Liver (tissue), 9 donors: Measurements from ENCODE around the gene DPM3. TPM values are rescaled to one million over a fixed set of nuclear protein-coding genes. Genes with fewer than 3 reads are reported as not detected.

Experiments
- DNase-seq: peaks from one replicate; pipeline ENCODE4 v3.0.0-alpha.2; 2017; ENCODE audit warnings: low spot score
- H3K27ac ChIP-seq, 2 donors: one replicate each; pipeline ENCODE4 v1.7.0; 2013; ENCODE audit warnings: inconsistent platforms in 2 of 2, low read length in 2 of 2, control low read depth in 1 of 2, low read depth in 1 of 2, mild to moderate bottlenecking in 1 of 2
- H3K27me3 ChIP-seq, 4 donors: one replicate each; pipeline versions ENCODE4 v1.6.1 to v1.7.0; 2013; ENCODE audit warnings: low read length in 3 of 4, inconsistent platforms in 1 of 4, mild to moderate bottlenecking in 1 of 4, moderate library complexity in 1 of 4; ENCODE audit not compliant: control insufficient read depth in 4 of 4, insufficient read depth in 4 of 4
- H3K36me3 ChIP-seq, 4 donors: one replicate each; pipeline versions ENCODE4 v1.6.1 to v1.7.0; 2013; ENCODE audit warnings: low read length in 3 of 4, mild to moderate bottlenecking in 3 of 4, low read depth in 1 of 4, moderate library complexity in 1 of 4; ENCODE audit not compliant: control insufficient read depth in 4 of 4, insufficient read depth in 3 of 4
- H3K4me1 ChIP-seq, 4 donors: one replicate each; pipeline versions ENCODE4 v1.6.1 to v1.7.0; 2013; ENCODE audit warnings: low read length in 3 of 4, mild to moderate bottlenecking in 3 of 4, moderate library complexity in 1 of 4; ENCODE audit not compliant: control insufficient read depth in 4 of 4, insufficient read depth in 4 of 4
- H3K4me3 ChIP-seq, 3 donors: one replicate each; pipeline versions ENCODE4 v1.6.1 to v1.7.0; 2013; ENCODE audit warnings: low read length in 3 of 3, control low read depth in 1 of 3, low read depth in 1 of 3, mild to moderate bottlenecking in 1 of 3
- H3K9ac ChIP-seq, 2 donors: one replicate each; pipeline ENCODE4 v1.7.0; 2013; ENCODE audit warnings: low read length in 2 of 2, mild to moderate bottlenecking in 2 of 2, moderate library complexity in 2 of 2, control low read depth in 1 of 2, low read depth in 1 of 2
- H3K9me3 ChIP-seq, 4 donors: one replicate each; pipeline versions ENCODE4 v1.6.1 to v1.7.0; 2013; ENCODE audit warnings: low read length in 3 of 4; ENCODE audit not compliant: control insufficient read depth in 4 of 4
- EGR1 ChIP-seq, 2 donors: IDR thresholded peaks; 2 replicates each; pipeline ENCODE4 v1.6.1; 2016 to 2018; ENCODE audit warnings: antibody characterized with exemption in 2 of 2, low read depth in 2 of 2
- FOXA1 ChIP-seq: IDR thresholded peaks from 2 replicates; pipeline ENCODE4 v1.6.1; 2016; ENCODE audit warnings: antibody characterized with exemption
- GABPA ChIP-seq, 2 donors: IDR thresholded peaks in 1 of 2; conservative IDR thresholded peaks in 1 of 2; 2 replicates each; pipeline ENCODE4 v1.6.1; 2016; ENCODE audit warnings: antibody characterized with exemption in 2 of 2, mild to moderate bottlenecking in 1 of 2, moderate library complexity in 1 of 2
- HNF4A ChIP-seq, 2 donors: conservative IDR thresholded peaks; 2 replicates each; pipeline ENCODE4 v1.6.1; 2016; ENCODE audit warnings: antibody characterized with exemption in 2 of 2, mild to moderate bottlenecking in 2 of 2
- JUND ChIP-seq, 2 donors: IDR thresholded peaks; 2 replicates each; pipeline ENCODE4 v1.6.1; 2016; ENCODE audit warnings: antibody characterized with exemption in 2 of 2
- MAX ChIP-seq: IDR thresholded peaks from 2 replicates; pipeline ENCODE4 v1.6.1; 2016; ENCODE audit warnings: antibody characterized with exemption
- NR2F2 ChIP-seq: IDR thresholded peaks from 2 replicates; pipeline ENCODE4 v1.6.1; 2016; ENCODE audit warnings: antibody characterized with exemption
- REST ChIP-seq: IDR thresholded peaks from 2 replicates; pipeline ENCODE4 v1.6.1; 2016; ENCODE audit warnings: antibody characterized with exemption, mild to moderate bottlenecking
- RXRA ChIP-seq, 2 donors: IDR thresholded peaks; 2 replicates each; pipeline ENCODE4 v1.6.1; 2017 to 2018; ENCODE audit warnings: antibody characterized with exemption in 2 of 2, mild to moderate bottlenecking in 1 of 2
- SP1 ChIP-seq: IDR thresholded peaks from 2 replicates; pipeline ENCODE4 v1.6.1; 2018; ENCODE audit warnings: antibody characterized with exemption, mild to moderate bottlenecking
- YY1 ChIP-seq: IDR thresholded peaks from 2 replicates; pipeline ENCODE4 v1.6.1; 2016; ENCODE audit warnings: antibody characterized with exemption, mild to moderate bottlenecking
- WGBS: extraction: QIAGEN DNeasy Blood & Tissue Kit; methylation state at CpG from one replicate; pipeline ENCODE4 v1.1.7; 2013; 5-methylcytosine and 5-hydroxymethylcytosine counted together
- polyA plus RNA-seq, 2 donors: library from polyadenylated mRNA; stranded (reverse) in 1 of 2; unstranded in 1 of 2; fragments of 200-250 nt in 1 of 2; fragments of >200 nt in 1 of 2; fragmentation: Nextera tagmentation in 1 of 2; extraction: Ambion mirVana in 1 of 2; gene quantifications; one replicate each; pipeline versions ENCODE4 v1.2.1 to v1.2.3, GENCODE V29; 2013 to 2015
- total RNA-seq, 2 donors: library from RNA; depleted of rRNA; stranded (reverse); fragments of >200 nt; gene quantifications; one replicate each; pipeline ENCODE4 v1.2.3, GENCODE V29; 2014
- TF ChIP-seq, protein P1 (sequence below): fragments of 150-350 bp; IDR thresholded peaks from 2 replicates; pipeline ENCODE4 v1.5.1; 2017; ENCODE audit warnings: improper control_type of control experiment, low read depth, low read length; ENCODE audit not compliant: missing input control
- donor health status: healthy.
- donor health status: healthy.
- donor health status: healthy.
- donor health status: healthy.
- donor health status: healthy.

DPM3 gene
- total and polyA plus RNA-seq, 4 donors = 27.3 to 134 (median 69.1) TPM

DNA sequence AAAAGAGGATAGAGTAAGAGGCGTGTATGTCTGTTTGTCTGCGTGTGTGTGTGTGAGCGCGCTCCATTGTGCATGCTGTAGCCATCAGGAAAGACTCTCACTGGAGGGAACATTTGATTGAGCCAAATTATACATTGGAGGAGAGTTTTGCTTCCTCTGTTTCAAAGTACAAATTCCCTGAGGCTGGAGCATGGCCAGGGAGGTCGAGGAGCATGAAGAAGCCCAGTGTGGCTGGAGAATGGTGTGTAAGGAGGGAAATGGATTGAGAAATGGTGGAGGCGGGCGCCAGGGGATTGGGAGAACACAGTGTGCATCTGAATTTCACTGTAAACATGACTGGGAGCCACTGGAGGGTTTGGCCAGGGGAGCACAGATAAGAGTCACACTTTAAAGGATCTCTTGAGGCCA is 34.7 kb downstream of the DPM3 start (continued):
- TF ChIP-seq NR2F2 = peak; percentile 30
- TF ChIP-seq, protein P1, sequence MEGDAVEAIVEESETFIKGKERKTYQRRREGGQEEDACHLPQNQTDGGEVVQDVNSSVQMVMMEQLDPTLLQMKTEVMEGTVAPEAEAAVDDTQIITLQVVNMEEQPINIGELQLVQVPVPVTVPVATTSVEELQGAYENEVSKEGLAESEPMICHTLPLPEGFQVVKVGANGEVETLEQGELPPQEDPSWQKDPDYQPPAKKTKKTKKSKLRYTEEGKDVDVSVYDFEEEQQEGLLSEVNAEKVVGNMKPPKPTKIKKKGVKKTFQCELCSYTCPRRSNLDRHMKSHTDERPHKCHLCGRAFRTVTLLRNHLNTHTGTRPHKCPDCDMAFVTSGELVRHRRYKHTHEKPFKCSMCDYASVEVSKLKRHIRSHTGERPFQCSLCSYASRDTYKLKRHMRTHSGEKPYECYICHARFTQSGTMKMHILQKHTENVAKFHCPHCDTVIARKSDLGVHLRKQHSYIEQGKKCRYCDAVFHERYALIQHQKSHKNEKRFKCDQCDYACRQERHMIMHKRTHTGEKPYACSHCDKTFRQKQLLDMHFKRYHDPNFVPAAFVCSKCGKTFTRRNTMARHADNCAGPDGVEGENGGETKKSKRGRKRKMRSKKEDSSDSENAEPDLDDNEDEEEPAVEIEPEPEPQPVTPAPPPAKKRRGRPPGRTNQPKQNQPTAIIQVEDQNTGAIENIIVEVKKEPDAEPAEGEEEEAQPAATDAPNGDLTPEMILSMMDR = no peak

- H3K9ac ChIP-seq = peak overlapping the region in 1 of 2 donors; percentile 26
- peaks cover 3 to 46% (median 15%) of the 10 kb centered on the region in 4 donors for H3K4me1 ChIP-seq
- H3K27ac ChIP-seq = peak overlapping the region; percentile 95 to 100
- H3K4me3 ChIP-seq = no peak overlapping the region
- 57% methylated on average over 7 of the region's 7 CpGs for WGBS
- H3K9me3 ChIP-seq = no peaks in the 10 kb centered on the region
- no peaks in the 10 kb centered on the region for H3K27me3 ChIP-seq
- DNase-seq = no peak
- TF ChIP-seq HNF4A (conservative IDR thresholded peaks at IDR 0.05) = peak in 1 of 2 donors; percentile 11
- TF ChIP-seq EGR1 (IDR thresholded peaks at IDR 0.05; ENCODE audit: low read depth in 2 of 2) = no peak
- peak; percentile 7 for TF ChIP-seq NR2F2
- H3K36me3 ChIP-seq = no peaks in the 10 kb centered on the region
Observed at GRCh38 chr1:155104605-155105534, 35.5 kb downstream of the DPM3 start.

DNA sequence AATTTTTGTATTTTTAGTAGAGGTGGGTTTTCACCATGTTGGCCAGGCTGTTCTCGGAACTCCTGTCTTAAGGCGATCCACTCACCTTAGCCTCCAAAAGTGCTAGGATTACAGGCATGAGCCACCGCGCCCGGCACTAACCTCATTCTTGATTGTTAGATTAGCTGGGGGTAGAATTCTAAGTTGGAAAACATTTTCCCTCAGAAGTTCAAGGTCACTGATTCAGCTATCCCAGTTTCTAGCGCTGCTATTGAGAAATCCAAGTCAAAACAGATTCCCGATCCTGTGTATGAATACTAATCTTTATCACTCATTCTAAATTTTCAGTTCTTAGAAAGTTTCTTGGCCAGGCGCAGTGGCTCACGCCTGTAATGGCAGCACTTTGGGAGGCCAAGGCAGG is 37.0 kb downstream of the DPM3 start:
- H3K9ac ChIP-seq = no peak overlapping the region
- TF ChIP-seq REST = peak; percentile 86
- TF ChIP-seq FOXA1 = no peak
- TF ChIP-seq EGR1 (IDR thresholded peaks at IDR 0.05; ENCODE audit: low read depth in 2 of 2) = no peak
- peak; percentile 70 for TF ChIP-seq SP1
- TF ChIP-seq YY1 = peak; percentile 53
- peak; percentile 67 to 69 for TF ChIP-seq HNF4A (conservative IDR thresholded peaks at IDR 0.05)
- peak; percentile 81 for TF ChIP-seq RXRA (IDR thresholded peaks at IDR 0.05)
- no peak for TF ChIP-seq GABPA (IDR thresholded peaks at IDR 0.05 in 1 of 2, conservative IDR thresholded peaks at IDR 0.05 in 1 of 2)
- TF ChIP-seq MAX = peak; percentile 24
- TF ChIP-seq JUND (IDR thresholded peaks at IDR 0.05) = peak; percentile 26 to 35
- peaks cover 3 to 44% (median 14%) of the 10 kb centered on the region in 4 donors for H3K4me1 ChIP-seq
- WGBS = 45% methylated on average over 9 of the region's 9 CpGs
- no peak for DNase-seq
- H3K4me3 ChIP-seq = no peak overlapping the region
- peak overlapping the region; percentile 95 to 100 for H3K27ac ChIP-seq
- H3K36me3 ChIP-seq = no peaks in the 10 kb centered on the region
- H3K27me3 ChIP-seq = no peaks in the 10 kb centered on the region
- H3K9me3 ChIP-seq = no peaks in the 10 kb centered on the region
